UCSD-AML1 (cell line): ENCODE measurements around the gene MYT1.

Source experiments
- DNase-seq: peaks from one replicate; lab custom pipeline; 2025; ENCODE audit not compliant: unreplicated experiment; lab: John Stamatoyannopoulos, UW

Gene MYT1

GRCh38 chr20:64153861-64154589 lies 10.2 kb upstream of the MYT1 start:
- DNase-seq, result no peak

- DNase-seq, result no peak
These were observed 9.5 kb upstream of the MYT1 start for GRCh38 chr20:64154590-64155257.

- DNase-seq, result no peak
These were observed 8.8 kb upstream of the MYT1 start for GRCh38 chr20:64155258-64156135.

- DNase-seq, result peak; percentile 40
These were observed 7.9 kb upstream of the MYT1 start for GRCh38 chr20:64156136-64156885.

GRCh38 chr20:64156886-64157875 lies 7.1 kb upstream of the MYT1 start:
- no peak for DNase-seq

GRCh38 chr20:64157878-64158277 lies 6.4 kb upstream of the MYT1 start:
- no peak for DNase-seq

- no peak for DNase-seq
These were observed 5.6 kb upstream of the MYT1 start for GRCh38 chr20:64158346-64159285.

- DNase-seq, result no peak
These were observed 5.0 kb upstream of the MYT1 start for GRCh38 chr20:64159286-64159680.

- DNase-seq, result no peak
These were observed 4.5 kb upstream of the MYT1 start for GRCh38 chr20:64159711-64160110.

- no peak for DNase-seq
These were observed 4.1 kb upstream of the MYT1 start for GRCh38 chr20:64160118-64160517.

- DNase-seq, result no peak
These were observed 3.5 kb upstream of the MYT1 start for GRCh38 chr20:64160526-64161355.

- DNase-seq, result no peak
These were observed 2.7 kb upstream of the MYT1 start for GRCh38 chr20:64161356-64162238.

- DNase-seq, result no peak
These were observed 1.9 kb upstream of the MYT1 start for GRCh38 chr20:64162239-64162910.

GRCh38 chr20:64163776-64164122 lies 503 bp upstream of the MYT1 start:
- DNase-seq, result no peak

GRCh38 chr20:64165866-64166600 lies 1.8 kb downstream of the MYT1 start:
- DNase-seq, result no peak
